Adrenal gland (tissue), 12 donors: ENCODE measurements around the gene SP6. TPM values are rescaled to one million over a fixed set of nuclear protein-coding genes. Genes with fewer than 3 reads are reported as not detected.

ENCODE experiments used
- DNase-seq, 7 donors: peaks; one replicate each; pipeline ENCODE4 v3.0.0-alpha.2; 2019 to 2020
- H3K27ac ChIP-seq, 5 donors: fragments of 200-600 bp; sonication (generic) in 4 of 5; 1 replicate in 3 of 5; 2 replicates in 2 of 5; pipeline versions ENCODE4 v1.5.1 to v1.8.0; 2016 to 2020; ENCODE audit warnings: mild to moderate bottlenecking in 1 of 5
- H3K27me3 ChIP-seq: fragments of 200-600 bp; 2 replicates; pipeline ENCODE4 v1.8.0; 2021
- H3K36me3 ChIP-seq, 2 donors: fragments of 200-600 bp; replicated peaks in 1 of 2; 1 replicate in 1 of 2; 2 replicates in 1 of 2; pipeline versions ENCODE4 v1.5.1 to v1.8.0; 2018 to 2022
- H3K4me1 ChIP-seq, 2 donors: fragments of 200-600 bp; replicated peaks in 1 of 2; 1 replicate in 1 of 2; 2 replicates in 1 of 2; pipeline versions ENCODE4 v1.5.1 to v1.8.0; 2018 to 2021
- H3K4me3 ChIP-seq, 4 donors: fragments of 200-600 bp; sonication (generic) in 3 of 4; one replicate each; pipeline ENCODE4 v1.5.1; 2016 to 2018
- H3K9me3 ChIP-seq, 3 donors: fragments of 200-600 bp; sonication (generic) in 1 of 3; replicated peaks in 1 of 3; 1 replicate in 2 of 3; 2 replicates in 1 of 3; pipeline versions ENCODE4 v1.5.1 to v1.8.0; 2016 to 2021
- CTCF ChIP-seq, 6 experiments: fragments of 450-650 bp in 4 of 6; fragments of 200-600 bp in 2 of 6; sonication (generic) in 1 of 6; IDR thresholded peaks; 1 replicate in 5 of 6; 2 replicates in 1 of 6; pipeline versions ENCODE4 v1.5.1 to v1.8.0; 2016 to 2021; ENCODE audit warnings: antibody characterized with exemption in 6 of 6, mild to moderate bottlenecking in 2 of 6, moderate library complexity in 1 of 6
- POLR2A ChIP-seq, 2 donors: fragments of 450-650 bp; IDR thresholded peaks; one replicate each; pipeline ENCODE4 v1.6.1; 2017; ENCODE audit warnings: antibody characterized with exemption in 2 of 2, mild to moderate bottlenecking in 2 of 2, moderate library complexity in 1 of 2
- WGBS, 4 donors: extraction: QIAGEN DNeasy Blood & Tissue Kit in 2 of 4; methylation state at CpG; one replicate each; pipeline versions ENCODE4 v1.1.5 to v1.1.7; 2013 to 2017; 5-methylcytosine and 5-hydroxymethylcytosine counted together
- intact Hi-C, 2 donors: fragments of 100-400 bp; cut with DNase I; formaldehyde crosslinking; loops; one replicate each; pipeline versions ENCODE4 v1.14.1 to v1.15.0; 2022 to 2023
- polyA plus RNA-seq, 3 donors: library from polyadenylated mRNA; stranded (reverse); fragments of 200-250 nt in 2 of 3; fragments of 350-450 nt in 1 of 3; fragmentation: Illumina TruSeq in 1 of 3; extraction: RNeasy Lipid Tissue Mini Kit (QIAGEN cat#74804) in 1 of 3; gene quantifications; one replicate each; pipeline ENCODE4 v1.2.3, GENCODE V29; 2013 to 2014
- total RNA-seq, 9 donors: library from RNA; depleted of rRNA in 4 of 9; stranded (reverse); fragments of >200 nt in 4 of 9; fragments of 120-200 nt in 1 of 9; fragmentation: NEBNext Ultra II Directional in 1 of 9; extraction: Animal tissue kit (Norgen Biotek cat#: 25700) in 1 of 9; gene quantifications; one replicate each; pipeline versions ENCODE4 v1.1.0 to v1.2.4, GENCODE V29; 2013 to 2023
- donor health status: healthy with polysubstance abuse.
- donor health status: Bipolar disorder and iron deficiency.
- donor health status: DM: yes; HTN: yes; CAD: no.
- donor health status: DM: no; HTN: no; CAD: no.
- donor health status: DM: no; HTN: no; CAD: no.
- donor health status: DM: yes; HTN: yes; CAD: no.

The SP6 gene
- total and polyA plus RNA-seq, 12 donors: 0.06 to 3.5 (median 1.0) TPM

GRCh38 chr17:47813512-47814031 is 37.4 kb downstream of the SP6 start:
- DNase-seq: peak in 3 of 7 donors; percentile 4 to 15 (median 8)
- WGBS, 4 donors: 92 to 98% (median 95%) methylated on average over 10 to 22 of the region's 22 CpGs
- TF ChIP-seq CTCF (IDR thresholded peaks at IDR 0.05): no peak
- TF ChIP-seq POLR2A (IDR thresholded peaks at IDR 0.05): no peak
- H3K36me3 ChIP-seq: peaks cover 0 to 48% of the 10 kb centered on the region in 2 donors
- no peaks in the 10 kb centered on the region for H3K9me3 ChIP-seq
- intact Hi-C loops: no loop called here
- H3K27ac ChIP-seq: no peak overlapping the region
- H3K4me1 ChIP-seq: peaks cover 0 to 6% of the 10 kb centered on the region in 2 donors
- no peak overlapping the region for H3K4me3 ChIP-seq
- H3K27me3 ChIP-seq: no peaks in the 10 kb centered on the region

- Histone ChIP-seq H3K4me1 (peaks cover 0 to 6% of the 10 kb centered on the region in 2 donors), H3K4me3 (no peak overlapping the region), H3K27ac (no peak overlapping the region), H3K9me3 (no peaks in the 10 kb centered on the region), H3K36me3 (peaks cover 0 to 50% of the 10 kb centered on the region in 2 donors), H3K27me3 (no peaks in the 10 kb centered on the region)
- WGBS, 4 donors: 93 to 97% (median 95%) methylated on average over 12 to 14 of the region's 14 CpGs
- no peak for TF ChIP-seq POLR2A (IDR thresholded peaks at IDR 0.05)
- no peak for TF ChIP-seq CTCF (IDR thresholded peaks at IDR 0.05)
- intact Hi-C loops: no loop called here
- DNase-seq: peak in 2 of 7 donors; percentile 3 to 15
These were observed 37.9 kb downstream of the SP6 start for GRCh38 chr17:47813077-47813476.

GRCh38 chr17:47812146-47812920 is 38.6 kb downstream of the SP6 start:
- intact Hi-C loops: no loop called here
- DNase-seq: peak in 3 of 7 donors; percentile 7 to 17 (median 8)
- 87 to 91% (median 90%) methylated on average over 15 to 18 of the region's 18 CpGs for WGBS, 4 donors

More at GRCh38 chr17:47812146-47812920, 38.6 kb downstream of the SP6 start:
- no peak overlapping the region for H3K4me3 ChIP-seq
- no peak for TF ChIP-seq CTCF (IDR thresholded peaks at IDR 0.05)
- no peak for TF ChIP-seq POLR2A (IDR thresholded peaks at IDR 0.05)
- no peaks in the 10 kb centered on the region for H3K9me3 ChIP-seq
- H3K4me1 ChIP-seq: peaks cover 0 to 6% of the 10 kb centered on the region in 2 donors
- no peak overlapping the region for H3K27ac ChIP-seq
- no peaks in the 10 kb centered on the region for H3K27me3 ChIP-seq
- peaks cover 0 to 54% of the 10 kb centered on the region in 2 donors for H3K36me3 ChIP-seq
